ENCODE results near the gene MYCBP2.

The MYCBP2 gene

GRCh38 chr13:77002590-77003190 lies 324.2 kb downstream of the MYCBP2 start:
- no peaks in the 10 kb centered on the region for H3K9me3 ChIP-seq (ENCODE audit: low read length)
- H3K27me3 ChIP-seq (ENCODE audit: control insufficient read depth in 1 of 2, insufficient read depth in 2 of 2, low read length in 2 of 2): no peaks in the 10 kb centered on the region
- H3K36me3 ChIP-seq (ENCODE audit: insufficient read depth, low read length): peaks cover 13% of the 10 kb centered on the region
- no peak overlapping the region for H3K27ac ChIP-seq (ENCODE audit: low read depth, low read length)
- no peak overlapping the region for H3K9ac ChIP-seq (ENCODE audit: low read length)
- no peak overlapping the region for H3K4me3 ChIP-seq (ENCODE audit: low read depth in 1 of 2, low read length in 2 of 2)
- H3K4me1 ChIP-seq (ENCODE audit: insufficient read depth, low read length): peaks cover 23% of the 10 kb centered on the region

- Histone ChIP-seq H3K9ac (ENCODE audit: low read length) (no peak overlapping the region), H3K4me1 (ENCODE audit: insufficient read depth, low read length) (peaks cover 23% of the 10 kb centered on the region)
These were observed 324.8 kb downstream of the MYCBP2 start for GRCh38 chr13:77001963-77002587.

GRCh38 chr13:77001540-77001939 lies 325.4 kb downstream of the MYCBP2 start:
- H3K4me3 ChIP-seq (ENCODE audit: low read depth in 1 of 2, low read length in 2 of 2): no peak overlapping the region
- no peaks in the 10 kb centered on the region for H3K9me3 ChIP-seq (ENCODE audit: low read length)
- H3K4me1 ChIP-seq (ENCODE audit: insufficient read depth, low read length): peaks cover 23% of the 10 kb centered on the region
- H3K27ac ChIP-seq (ENCODE audit: low read depth, low read length): no peak overlapping the region
- no peaks in the 10 kb centered on the region for H3K27me3 ChIP-seq (ENCODE audit: control insufficient read depth in 1 of 2, insufficient read depth in 2 of 2, low read length in 2 of 2)
- peaks cover 8% of the 10 kb centered on the region for H3K36me3 ChIP-seq (ENCODE audit: insufficient read depth, low read length)
- H3K9ac ChIP-seq (ENCODE audit: low read length): no peak overlapping the region

More at GRCh38 chr13:77001963-77002587, 324.8 kb downstream of the MYCBP2 start:
- no peak overlapping the region for H3K4me3 ChIP-seq (ENCODE audit: low read depth in 1 of 2, low read length in 2 of 2)
- no peaks in the 10 kb centered on the region for H3K27me3 ChIP-seq (ENCODE audit: control insufficient read depth in 1 of 2, insufficient read depth in 2 of 2, low read length in 2 of 2)
- H3K27ac ChIP-seq (ENCODE audit: low read depth, low read length): no peak overlapping the region
- H3K9me3 ChIP-seq (ENCODE audit: low read length): no peaks in the 10 kb centered on the region
- H3K36me3 ChIP-seq (ENCODE audit: insufficient read depth, low read length): peaks cover 8% of the 10 kb centered on the region

GRCh38 chr13:77000475-77000874 lies 326.4 kb downstream of the MYCBP2 start:
- no peak overlapping the region for H3K27ac ChIP-seq (ENCODE audit: low read depth, low read length)

More at GRCh38 chr13:77000475-77000874, 326.4 kb downstream of the MYCBP2 start:
- Histone ChIP-seq H3K4me1 (ENCODE audit: insufficient read depth, low read length) (peaks cover 23% of the 10 kb centered on the region), H3K27me3 (ENCODE audit: control insufficient read depth in 1 of 2, insufficient read depth in 2 of 2, low read length in 2 of 2) (no peaks in the 10 kb centered on the region), H3K9me3 (ENCODE audit: low read length) (no peaks in the 10 kb centered on the region), H3K4me3 (ENCODE audit: low read depth in 1 of 2, low read length in 2 of 2) (no peak overlapping the region), H3K9ac (ENCODE audit: low read length) (no peak overlapping the region), H3K36me3 (ENCODE audit: insufficient read depth, low read length) (peaks cover 8% of the 10 kb centered on the region)
